ENCODE data around the gene LRRC37A3. TPM values are rescaled to one million over a fixed set of nuclear protein-coding genes. Genes with fewer than 3 reads are reported as not detected.
"Not testable (repeated sequence)": the region's sequence is repeated elsewhere in the genome, so short reads cannot be mapped to it uniquely, and the experiment has no call there.

The LRRC37A3 gene
- total RNA-seq, 1 donor from 2014 or later: 10.5 TPM

GRCh38 chr17:64842900-64843299, 76.4 kb downstream of the LRRC37A3 start:
- intact Hi-C loops (cut with micrococcal nuclease); DNase-seq (ENCODE audit: low spot score); H3K4me3 Mint-ChIP-seq (ENCODE audit: low read depth); H3K27me3 Mint-ChIP-seq (ENCODE audit: low read depth); H3K9me3 Mint-ChIP-seq; H3K4me1 Mint-ChIP-seq (ENCODE audit: low read depth); H3K36me3 Mint-ChIP-seq (ENCODE audit: low read depth); H3K27ac Mint-ChIP-seq: not testable (repeated sequence)

- DNase-seq (ENCODE audit: low spot score); H3K9me3 Mint-ChIP-seq; H3K4me1 Mint-ChIP-seq (ENCODE audit: low read depth); intact Hi-C loops (cut with micrococcal nuclease); H3K36me3 Mint-ChIP-seq (ENCODE audit: low read depth); H3K4me3 Mint-ChIP-seq (ENCODE audit: low read depth); H3K27ac Mint-ChIP-seq; H3K27me3 Mint-ChIP-seq (ENCODE audit: low read depth): not testable (repeated sequence)
These were observed 78.3 kb downstream of the LRRC37A3 start for GRCh38 chr17:64840960-64841359.

- H3K36me3 Mint-ChIP-seq (ENCODE audit: low read depth); intact Hi-C loops (cut with micrococcal nuclease); DNase-seq (ENCODE audit: low spot score); H3K4me3 Mint-ChIP-seq (ENCODE audit: low read depth); H3K27ac Mint-ChIP-seq; H3K9me3 Mint-ChIP-seq; H3K27me3 Mint-ChIP-seq (ENCODE audit: low read depth): not testable (repeated sequence)
- H3K4me1 Mint-ChIP-seq (ENCODE audit: low read depth): peaks cover 14% of the 10 kb centered on the region
These were observed 80.8 kb downstream of the LRRC37A3 start for GRCh38 chr17:64838513-64838912.

- Mint-ChIP-seq H3K4me3 (ENCODE audit: low read depth) (peak overlapping the region; percentile 90), H3K27ac (peak overlapping the region; percentile 89), H3K4me1 (ENCODE audit: low read depth) (peaks cover 14% of the 10 kb centered on the region)
- H3K36me3 Mint-ChIP-seq (ENCODE audit: low read depth); H3K9me3 Mint-ChIP-seq; intact Hi-C loops (cut with micrococcal nuclease); H3K27me3 Mint-ChIP-seq (ENCODE audit: low read depth): not testable (repeated sequence)
- peak; percentile 87 for DNase-seq (ENCODE audit: low spot score)
These were observed 82.1 kb downstream of the LRRC37A3 start for GRCh38 chr17:64837018-64837761.

- intact Hi-C loops (cut with micrococcal nuclease); H3K36me3 Mint-ChIP-seq (ENCODE audit: low read depth); H3K9me3 Mint-ChIP-seq; H3K27me3 Mint-ChIP-seq (ENCODE audit: low read depth): not testable (repeated sequence)
- peak; percentile 35 for DNase-seq (ENCODE audit: low spot score)
- Mint-ChIP-seq H3K27ac (peak overlapping the region; percentile 85), H3K4me1 (ENCODE audit: low read depth) (peaks cover 14% of the 10 kb centered on the region), H3K4me3 (ENCODE audit: low read depth) (peak overlapping the region; percentile 90)
These were observed 82.7 kb downstream of the LRRC37A3 start for GRCh38 chr17:64836623-64837017.

- H3K27ac Mint-ChIP-seq; H3K4me3 Mint-ChIP-seq (ENCODE audit: low read depth); H3K9me3 Mint-ChIP-seq; H3K36me3 Mint-ChIP-seq (ENCODE audit: low read depth); H3K27me3 Mint-ChIP-seq (ENCODE audit: low read depth); intact Hi-C loops (cut with micrococcal nuclease); DNase-seq (ENCODE audit: low spot score): not testable (repeated sequence)
- H3K4me1 Mint-ChIP-seq (ENCODE audit: low read depth): peaks cover 24% of the 10 kb centered on the region
These were observed 85.2 kb downstream of the LRRC37A3 start for GRCh38 chr17:64834060-64834459.

GRCh38 chr17:64830631-64831040, 88.6 kb downstream of the LRRC37A3 start:
- DNase-seq (ENCODE audit: low spot score); H3K27me3 Mint-ChIP-seq (ENCODE audit: low read depth); H3K9me3 Mint-ChIP-seq; H3K4me3 Mint-ChIP-seq (ENCODE audit: low read depth); H3K27ac Mint-ChIP-seq; intact Hi-C loops (cut with micrococcal nuclease): not testable (repeated sequence)
- H3K36me3 Mint-ChIP-seq (ENCODE audit: low read depth): peaks cover 16% of the 10 kb centered on the region
- H3K4me1 Mint-ChIP-seq (ENCODE audit: low read depth): peaks cover 15% of the 10 kb centered on the region

- H3K27ac Mint-ChIP-seq; H3K9me3 Mint-ChIP-seq; intact Hi-C loops (cut with micrococcal nuclease); DNase-seq (ENCODE audit: low spot score); H3K4me3 Mint-ChIP-seq (ENCODE audit: low read depth); H3K4me1 Mint-ChIP-seq (ENCODE audit: low read depth); H3K27me3 Mint-ChIP-seq (ENCODE audit: low read depth): not testable (repeated sequence)
- H3K36me3 Mint-ChIP-seq (ENCODE audit: low read depth): peaks cover 13% of the 10 kb centered on the region
These were observed 89.3 kb downstream of the LRRC37A3 start for GRCh38 chr17:64829824-64830630.

GRCh38 chr17:64829068-64829467, 90.2 kb downstream of the LRRC37A3 start:
- peaks cover 19% of the 10 kb centered on the region for H3K36me3 Mint-ChIP-seq (ENCODE audit: low read depth)
- H3K27me3 Mint-ChIP-seq (ENCODE audit: low read depth); DNase-seq (ENCODE audit: low spot score); H3K4me1 Mint-ChIP-seq (ENCODE audit: low read depth); H3K27ac Mint-ChIP-seq; H3K9me3 Mint-ChIP-seq; H3K4me3 Mint-ChIP-seq (ENCODE audit: low read depth); intact Hi-C loops (cut with micrococcal nuclease): not testable (repeated sequence)

GRCh38 chr17:64818904-64819303, 100.4 kb downstream of the LRRC37A3 start:
- DNase-seq (ENCODE audit: low spot score); H3K27ac Mint-ChIP-seq; H3K4me1 Mint-ChIP-seq (ENCODE audit: low read depth); intact Hi-C loops (cut with micrococcal nuclease); H3K27me3 Mint-ChIP-seq (ENCODE audit: low read depth); H3K4me3 Mint-ChIP-seq (ENCODE audit: low read depth); H3K9me3 Mint-ChIP-seq: not testable (repeated sequence)
- peaks cover 36% of the 10 kb centered on the region for H3K36me3 Mint-ChIP-seq (ENCODE audit: low read depth)

- H3K4me3 Mint-ChIP-seq (ENCODE audit: low read depth); H3K9me3 Mint-ChIP-seq; H3K4me1 Mint-ChIP-seq (ENCODE audit: low read depth); H3K27ac Mint-ChIP-seq; intact Hi-C loops (cut with micrococcal nuclease); H3K27me3 Mint-ChIP-seq (ENCODE audit: low read depth); DNase-seq (ENCODE audit: low spot score): not testable (repeated sequence)
- peaks cover 24% of the 10 kb centered on the region for H3K36me3 Mint-ChIP-seq (ENCODE audit: low read depth)
These were observed 103.5 kb downstream of the LRRC37A3 start for GRCh38 chr17:64815833-64816198.

- H3K36me3 Mint-ChIP-seq (ENCODE audit: low read depth): peaks cover 19% of the 10 kb centered on the region
- H3K4me3 Mint-ChIP-seq (ENCODE audit: low read depth); H3K27me3 Mint-ChIP-seq (ENCODE audit: low read depth); H3K9me3 Mint-ChIP-seq; intact Hi-C loops (cut with micrococcal nuclease); H3K4me1 Mint-ChIP-seq (ENCODE audit: low read depth); H3K27ac Mint-ChIP-seq; DNase-seq (ENCODE audit: low spot score): not testable (repeated sequence)
These were observed 104.1 kb downstream of the LRRC37A3 start for GRCh38 chr17:64814993-64815832.
